ENCODE data around the gene CPNE5. TPM values are rescaled to one million over a fixed set of nuclear protein-coding genes. Genes with fewer than 3 reads are reported as not detected.
A peak's percentile ranks its signal among the peaks of the same experiment; 100 is the strongest.

The CPNE5 gene
- total and polyA plus RNA-seq, 2 experiments from 2014 or later = 0.30 to 1.2 TPM

- 95% methylated on average over 18 of the region's 18 CpGs for WGBS (ENCODE audit: low lambda C conversion rate, missing lambda C conversion rate)
- Histone ChIP-seq H2AFZ (no peak overlapping the region), H3K4me2 (no peak overlapping the region), H3K27me3 (no peaks in the 10 kb centered on the region), H4K20me1 (ENCODE audit: insufficient read depth, poor library complexity, severe bottlenecking) (no peaks in the 10 kb centered on the region), H3K9me3 (ENCODE audit: low read depth) (no peaks in the 10 kb centered on the region), H3K79me2 (no peaks in the 10 kb centered on the region), H3K4me3 (no peak overlapping the region), H3K4me1 (ENCODE audit: insufficient read depth) (no peaks in the 10 kb centered on the region), H3K27ac (no peak overlapping the region), H3K36me3 (replicated peaks; ENCODE audit: insufficient read depth, low read depth) (no peaks in the 10 kb centered on the region), H3K9me2 (replicated peaks; ENCODE audit: insufficient read depth) (no peaks in the 10 kb centered on the region)
- TF ChIP-seq CTCF (IDR thresholded peaks at IDR 0.05; ENCODE audit: poor library complexity) (no peak), EZH2 (IDR thresholded peaks at IDR 0.05; ENCODE audit: borderline replicate concordance) (no peak), EZH2phosphoT487 (IDR thresholded peaks at IDR 0.05; ENCODE audit: low read depth, severe bottlenecking, unreplicated experiment) (no peak)
- DNase-seq (ENCODE audit: low spot score) = no peak
These were observed 135.3 kb downstream of the CPNE5 start for GRCh38 chr6:36703982-36704381.

- no peaks in the 10 kb centered on the region for H4K20me1 ChIP-seq (ENCODE audit: insufficient read depth, poor library complexity, severe bottlenecking)
- H3K79me2 ChIP-seq = no peaks in the 10 kb centered on the region
- H3K27me3 ChIP-seq = no peaks in the 10 kb centered on the region
- H3K4me3 ChIP-seq = no peak overlapping the region
- no peak overlapping the region for H3K27ac ChIP-seq
- no peak for DNase-seq (ENCODE audit: low spot score)
- H3K9me3 ChIP-seq (ENCODE audit: low read depth) = no peaks in the 10 kb centered on the region
- TF ChIP-seq EZH2phosphoT487 (IDR thresholded peaks at IDR 0.05; ENCODE audit: low read depth, severe bottlenecking, unreplicated experiment) = no peak
- TF ChIP-seq EZH2 (IDR thresholded peaks at IDR 0.05; ENCODE audit: borderline replicate concordance) = no peak
- 91% methylated on average over 5 of the region's 5 CpGs for WGBS (ENCODE audit: low lambda C conversion rate, missing lambda C conversion rate)
- no peaks in the 10 kb centered on the region for H3K4me1 ChIP-seq (ENCODE audit: insufficient read depth)
- H3K9me2 ChIP-seq (replicated peaks; ENCODE audit: insufficient read depth) = no peaks in the 10 kb centered on the region
- H3K36me3 ChIP-seq (replicated peaks; ENCODE audit: insufficient read depth, low read depth) = no peaks in the 10 kb centered on the region
- no peak overlapping the region for H2AFZ ChIP-seq
- H3K4me2 ChIP-seq = no peak overlapping the region
These were observed 136.1 kb downstream of the CPNE5 start for GRCh38 chr6:36703081-36703606.

- H3K4me3 ChIP-seq = no peak overlapping the region
- H3K36me3 ChIP-seq (replicated peaks; ENCODE audit: insufficient read depth, low read depth) = no peaks in the 10 kb centered on the region
- H3K9me2 ChIP-seq (replicated peaks; ENCODE audit: insufficient read depth) = no peaks in the 10 kb centered on the region
- TF ChIP-seq EZH2phosphoT487 (IDR thresholded peaks at IDR 0.05; ENCODE audit: low read depth, severe bottlenecking, unreplicated experiment) (no peak), EZH2 (IDR thresholded peaks at IDR 0.05; ENCODE audit: borderline replicate concordance) (no peak), CTCF (IDR thresholded peaks at IDR 0.05; ENCODE audit: poor library complexity) (no peak)
- H4K20me1 ChIP-seq (ENCODE audit: insufficient read depth, poor library complexity, severe bottlenecking) = no peaks in the 10 kb centered on the region
- no peaks in the 10 kb centered on the region for H3K79me2 ChIP-seq
- H3K27ac ChIP-seq = no peak overlapping the region
- no peak overlapping the region for H2AFZ ChIP-seq
- DNase-seq (ENCODE audit: low spot score) = no peak
- WGBS (ENCODE audit: low lambda C conversion rate, missing lambda C conversion rate) = 80% methylated on average over 3 of the region's 3 CpGs
- H3K27me3 ChIP-seq = no peaks in the 10 kb centered on the region
- H3K4me2 ChIP-seq = no peak overlapping the region
- no peaks in the 10 kb centered on the region for H3K4me1 ChIP-seq (ENCODE audit: insufficient read depth)
- no peaks in the 10 kb centered on the region for H3K9me3 ChIP-seq (ENCODE audit: low read depth)
These were observed 136.6 kb downstream of the CPNE5 start for GRCh38 chr6:36702656-36703055.

- no peak overlapping the region for H3K27ac ChIP-seq
- no peaks in the 10 kb centered on the region for H3K36me3 ChIP-seq (replicated peaks; ENCODE audit: insufficient read depth, low read depth)
- no peaks in the 10 kb centered on the region for H3K9me2 ChIP-seq (replicated peaks; ENCODE audit: insufficient read depth)
- H2AFZ ChIP-seq = no peak overlapping the region
- 80% methylated on average over 3 of the region's 3 CpGs for WGBS (ENCODE audit: low lambda C conversion rate, missing lambda C conversion rate)
- H3K4me1 ChIP-seq (ENCODE audit: insufficient read depth) = no peaks in the 10 kb centered on the region
- no peaks in the 10 kb centered on the region for H3K27me3 ChIP-seq
- H3K79me2 ChIP-seq = no peaks in the 10 kb centered on the region
- H4K20me1 ChIP-seq (ENCODE audit: insufficient read depth, poor library complexity, severe bottlenecking) = no peaks in the 10 kb centered on the region
- no peak for TF ChIP-seq EZH2phosphoT487 (IDR thresholded peaks at IDR 0.05; ENCODE audit: low read depth, severe bottlenecking, unreplicated experiment)
- TF ChIP-seq EZH2 (IDR thresholded peaks at IDR 0.05; ENCODE audit: borderline replicate concordance) = no peak
- peak; percentile 34 for TF ChIP-seq CTCF (IDR thresholded peaks at IDR 0.05; ENCODE audit: poor library complexity)
- H3K4me2 ChIP-seq = no peak overlapping the region
- no peak for DNase-seq (ENCODE audit: low spot score)
- H3K4me3 ChIP-seq = no peak overlapping the region
- H3K9me3 ChIP-seq (ENCODE audit: low read depth) = no peaks in the 10 kb centered on the region
These were observed 137.7 kb downstream of the CPNE5 start for GRCh38 chr6:36701401-36701991.
